NT2/D1 (cell line): ENCODE measurements around the gene ZNF280A.

Experiments
- DNase-seq: peaks from one replicate; pipeline ENCODE4 v3.0.0-alpha.2; 2011; ENCODE audit warnings: low read depth, low spot score
- H3K27me3 ChIP-seq: 2 replicates; pipeline ENCODE4 v1.6.0; 2011; ENCODE audit warnings: mild to moderate bottlenecking; ENCODE audit not compliant: insufficient read length, insufficient read depth
- H3K36me3 ChIP-seq: 2 replicates; pipeline ENCODE4 v1.6.1; 2011; ENCODE audit warnings: mild to moderate bottlenecking, low read length, mixed read lengths; ENCODE audit not compliant: insufficient read depth, insufficient read length
- H3K4me1 ChIP-seq: 2 replicates; pipeline ENCODE4 v1.5.1; 2011; ENCODE audit not compliant: insufficient read depth, insufficient read length
- H3K4me3 ChIP-seq: 2 replicates; pipeline ENCODE4 v1.5.1; 2011; ENCODE audit warnings: low read depth; ENCODE audit not compliant: insufficient read length
- H3K9ac ChIP-seq: 2 replicates; pipeline ENCODE4 v1.6.0; 2011; ENCODE audit warnings: low read depth; ENCODE audit not compliant: insufficient read length
- H3K9me3 ChIP-seq: 2 replicates; pipeline ENCODE4 v1.5.1; 2011; ENCODE audit warnings: mild to moderate bottlenecking, low read length; ENCODE audit not compliant: insufficient read depth
- SUZ12 ChIP-seq: IDR thresholded peaks from 2 replicates; pipeline ENCODE4 v1.6.1; 2011; ENCODE audit not compliant: insufficient read length, insufficient read depth; ENCODE audit errors: extremely low read depth
- YY1 ChIP-seq: IDR thresholded peaks from 2 replicates; pipeline ENCODE4 v1.6.1; 2011; ENCODE audit not compliant: insufficient read length, insufficient read depth
- ZNF274 ChIP-seq: IDR thresholded peaks from 2 replicates; pipeline ENCODE4 v1.6.1; 2011; ENCODE audit warnings: mild to moderate bottlenecking, low read depth, low read length

The ZNF280A gene, protein sequence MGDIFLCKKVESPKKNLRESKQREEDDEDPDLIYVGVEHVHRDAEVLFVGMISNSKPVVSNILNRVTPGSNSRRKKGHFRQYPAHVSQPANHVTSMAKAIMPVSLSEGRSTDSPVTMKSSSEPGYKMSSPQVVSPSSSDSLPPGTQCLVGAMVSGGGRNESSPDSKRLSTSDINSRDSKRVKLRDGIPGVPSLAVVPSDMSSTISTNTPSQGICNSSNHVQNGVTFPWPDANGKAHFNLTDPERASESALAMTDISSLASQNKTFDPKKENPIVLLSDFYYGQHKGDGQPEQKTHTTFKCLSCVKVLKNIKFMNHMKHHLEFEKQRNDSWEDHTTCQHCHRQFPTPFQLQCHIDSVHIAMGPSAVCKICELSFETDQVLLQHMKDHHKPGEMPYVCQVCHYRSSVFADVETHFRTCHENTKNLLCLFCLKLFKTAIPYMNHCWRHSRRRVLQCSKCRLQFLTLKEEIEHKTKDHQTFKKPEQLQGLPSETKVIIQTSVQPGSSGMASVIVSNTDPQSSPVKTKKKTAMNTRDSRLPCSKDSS

DNA sequence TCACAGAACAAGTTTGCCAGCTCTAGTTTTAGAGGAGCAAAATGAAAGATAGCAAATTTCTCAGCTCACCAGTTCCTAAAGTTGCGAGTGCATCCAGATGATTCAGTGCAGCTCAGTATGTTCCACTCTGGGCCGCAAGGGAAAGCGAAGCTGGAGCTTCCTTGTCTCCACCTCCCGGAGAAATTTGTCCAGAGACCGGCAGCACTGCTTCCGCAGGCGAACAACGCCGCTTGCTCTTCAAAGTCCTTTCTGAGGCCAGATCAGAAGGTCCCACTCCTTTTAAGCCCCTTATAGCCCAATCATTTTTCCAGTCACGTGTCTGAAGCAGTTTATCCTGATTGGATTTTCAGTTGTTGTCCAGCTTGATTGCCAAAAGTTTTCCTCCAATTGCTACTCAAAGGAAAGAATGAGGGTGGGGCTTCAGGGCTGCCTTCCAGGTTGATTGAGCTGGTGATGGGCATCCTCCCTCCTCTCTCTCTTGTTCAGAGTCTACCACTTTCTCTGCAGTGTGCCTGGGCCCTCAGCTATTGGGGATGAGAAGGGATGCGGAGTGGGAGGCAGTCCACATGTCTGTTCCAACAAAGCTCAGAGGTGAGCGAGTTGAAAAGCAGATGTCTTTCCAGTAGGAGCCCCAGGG, at the start of gene ZNF280A:
Gene ZNF280A, minus strand, starts transcription at position 251 of the 637 bp plus-strand sequence. CDS start 4,640 bp downstream, outside the sequence.
- H3K9me3 ChIP-seq: no peaks in the 10 kb centered on the region
- no peak within 1 kb of the TSS for H3K4me3 ChIP-seq
- no peak for TF ChIP-seq YY1
- no peaks in the 10 kb centered on the region for H3K4me1 ChIP-seq
- H3K36me3 ChIP-seq: no peaks in the 10 kb centered on the region
- no peak for DNase-seq
- no peak within 1 kb of the TSS for H3K9ac ChIP-seq
- H3K27me3 ChIP-seq: peaks cover 88% of the 10 kb centered on the region

GRCh38 chr22:22569218-22569617, 49.1 kb upstream of the ZNF280A start:
- H3K4me1 ChIP-seq: no peaks in the 10 kb centered on the region
- no peak overlapping the region for H3K4me3 ChIP-seq
- no peak for TF ChIP-seq ZNF274
- no peak for TF ChIP-seq SUZ12
- no peak for TF ChIP-seq YY1
- peaks cover 98% of the 10 kb centered on the region for H3K27me3 ChIP-seq
- H3K36me3 ChIP-seq: no peaks in the 10 kb centered on the region
- H3K9me3 ChIP-seq: no peaks in the 10 kb centered on the region
- no peak for DNase-seq
- no peak overlapping the region for H3K9ac ChIP-seq

- H3K27me3 ChIP-seq: peaks cover 96% of the 10 kb centered on the region
- DNase-seq: no peak
- H3K9me3 ChIP-seq: no peaks in the 10 kb centered on the region
- TF ChIP-seq ZNF274 (no peak), SUZ12 (no peak), YY1 (no peak)
- H3K9ac ChIP-seq: no peak overlapping the region
- H3K4me3 ChIP-seq: no peak overlapping the region
- no peaks in the 10 kb centered on the region for H3K4me1 ChIP-seq
- H3K36me3 ChIP-seq: no peaks in the 10 kb centered on the region
These were observed 45.9 kb upstream of the ZNF280A start for GRCh38 chr22:22565981-22566380.

- H3K27me3 ChIP-seq: peaks cover 81% of the 10 kb centered on the region
- H3K4me1 ChIP-seq: no peaks in the 10 kb centered on the region
- TF ChIP-seq ZNF274: no peak
- H3K4me3 ChIP-seq: no peak within 1 kb of the TSS
- no peak within 1 kb of the TSS for H3K9ac ChIP-seq
- H3K36me3 ChIP-seq: no peaks in the 10 kb centered on the region
- peaks cover 10% of the 10 kb centered on the region; the same call in 1 of the 2 replicates for H3K9me3 ChIP-seq
- peak; percentile 55 for DNase-seq
These were observed 39.0 kb upstream of the ZNF280A start, which contains the start of gene PRAME for GRCh38 chr22:22558972-22559603. PRAME (minus strand) TSS chr22:22559265; CDS start chr22:22556832, 2,433 bp downstream.

DNA sequence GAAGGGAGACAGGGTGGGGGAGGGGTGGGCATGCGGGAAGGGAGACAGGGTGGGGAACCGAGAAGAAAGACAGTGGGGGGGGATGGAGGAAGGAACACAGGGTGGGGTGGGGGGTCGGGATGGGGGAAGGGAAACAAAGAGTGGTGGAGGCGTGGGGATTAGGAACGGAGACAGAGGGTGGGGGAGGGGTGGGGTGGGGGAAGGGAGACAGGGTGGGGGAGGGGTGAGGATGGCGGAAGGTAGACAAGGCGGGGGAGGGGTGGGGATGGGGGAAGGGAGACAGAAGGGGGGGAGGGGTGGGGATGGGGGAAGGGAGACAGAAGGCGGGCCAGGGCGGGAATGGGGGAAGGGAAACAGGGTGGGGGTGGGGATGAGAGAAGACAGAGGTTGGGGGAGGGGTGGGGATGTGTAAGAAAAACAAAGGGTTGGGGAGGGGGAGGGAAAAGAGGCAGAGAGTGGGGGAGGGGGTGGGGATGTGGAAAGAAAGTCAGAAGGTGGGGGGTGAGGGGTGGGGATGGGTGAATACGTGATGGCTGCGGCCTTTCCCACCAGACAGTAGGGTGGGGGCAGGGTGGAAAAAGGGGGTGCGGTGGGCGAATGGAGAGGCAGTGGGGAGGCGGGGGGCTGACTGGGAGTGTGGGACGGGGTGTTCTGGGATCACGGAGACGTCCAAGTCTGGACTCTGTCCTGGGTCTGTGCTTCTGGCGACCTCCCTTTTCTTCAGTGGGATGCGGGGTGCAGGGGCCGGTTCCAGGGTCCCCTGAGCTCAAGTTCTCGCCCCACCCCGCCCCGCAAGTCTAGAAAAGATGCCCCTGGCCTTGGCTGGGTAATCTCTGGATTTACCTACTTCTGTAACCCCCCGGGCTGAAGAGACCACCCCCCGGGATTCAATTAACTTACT, 38.3 kb upstream of the ZNF280A start:
- no peak overlapping the region for H3K9ac ChIP-seq
- H3K27me3 ChIP-seq: peaks cover 82% of the 10 kb centered on the region
- no peak overlapping the region for H3K4me3 ChIP-seq
- no peaks in the 10 kb centered on the region for H3K4me1 ChIP-seq
- peaks cover 10% of the 10 kb centered on the region; the same call in 1 of the 2 replicates for H3K9me3 ChIP-seq
- no peak for DNase-seq
- H3K36me3 ChIP-seq: no peaks in the 10 kb centered on the region
- TF ChIP-seq SUZ12 (no peak), YY1 (no peak), ZNF274 (no peak)

DNA sequence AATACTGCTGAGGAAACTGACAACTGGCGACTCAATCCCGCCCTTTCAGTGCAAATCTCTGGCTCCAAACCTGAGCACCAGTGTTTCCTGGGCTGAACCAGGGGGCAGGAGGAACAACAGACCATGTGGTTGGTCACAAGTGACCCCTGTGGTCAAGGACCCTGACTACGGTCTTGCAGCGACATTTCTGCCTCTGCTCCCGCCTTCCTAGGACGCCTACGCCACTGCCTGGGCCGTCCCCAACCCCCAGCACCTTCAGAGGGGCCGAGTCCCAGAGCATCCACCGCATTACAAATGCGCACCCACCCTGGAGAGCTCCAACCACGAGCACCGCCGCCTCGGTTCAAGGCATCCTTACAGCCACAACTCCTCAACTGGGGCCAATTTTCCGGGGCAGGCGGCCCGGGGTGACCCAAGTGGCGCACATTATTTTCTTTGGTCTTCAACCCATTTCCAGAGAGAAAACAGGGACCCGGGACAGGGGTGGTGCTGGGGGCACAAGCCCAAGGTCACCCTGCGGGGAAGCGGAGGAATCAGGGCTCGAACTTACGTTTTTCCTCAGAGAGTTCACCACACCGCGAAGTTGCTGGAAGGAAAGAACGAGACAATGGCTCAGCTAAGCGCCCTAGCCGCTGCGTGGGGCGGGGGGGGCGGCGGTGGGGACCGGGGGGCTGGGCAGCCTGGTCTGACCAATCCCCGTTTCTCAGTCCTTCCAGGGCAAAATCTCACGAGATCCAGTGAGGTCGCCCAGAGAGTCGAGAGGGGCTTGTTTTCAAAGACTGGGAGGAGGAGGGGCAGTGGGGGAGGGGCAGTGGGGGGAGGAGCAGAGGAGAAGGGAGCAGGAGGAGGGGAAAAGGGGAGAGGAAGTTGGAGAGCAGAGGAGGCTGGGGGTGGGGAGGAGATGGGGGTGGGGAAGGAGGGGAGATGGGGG, 37.2 kb upstream of the ZNF280A start:
- H3K36me3 ChIP-seq: no peaks in the 10 kb centered on the region
- TF ChIP-seq SUZ12: no peak
- no peak for TF ChIP-seq YY1
- TF ChIP-seq ZNF274: no peak
- peaks cover 82% of the 10 kb centered on the region for H3K27me3 ChIP-seq
- H3K9me3 ChIP-seq: peaks cover 10% of the 10 kb centered on the region; the same call in 1 of the 2 replicates
- no peak for DNase-seq
- no peak overlapping the region for H3K9ac ChIP-seq
- no peaks in the 10 kb centered on the region for H3K4me1 ChIP-seq
- H3K4me3 ChIP-seq: no peak overlapping the region
